Measurements from ENCODE around the gene DIABLO. TPM values are rescaled to one million over a fixed set of nuclear protein-coding genes. Genes with fewer than 3 reads are reported as not detected.

The DIABLO gene
- total RNA-seq, 2 experiments from 2014 or later, result 50.5 to 55.2 TPM

DNA sequence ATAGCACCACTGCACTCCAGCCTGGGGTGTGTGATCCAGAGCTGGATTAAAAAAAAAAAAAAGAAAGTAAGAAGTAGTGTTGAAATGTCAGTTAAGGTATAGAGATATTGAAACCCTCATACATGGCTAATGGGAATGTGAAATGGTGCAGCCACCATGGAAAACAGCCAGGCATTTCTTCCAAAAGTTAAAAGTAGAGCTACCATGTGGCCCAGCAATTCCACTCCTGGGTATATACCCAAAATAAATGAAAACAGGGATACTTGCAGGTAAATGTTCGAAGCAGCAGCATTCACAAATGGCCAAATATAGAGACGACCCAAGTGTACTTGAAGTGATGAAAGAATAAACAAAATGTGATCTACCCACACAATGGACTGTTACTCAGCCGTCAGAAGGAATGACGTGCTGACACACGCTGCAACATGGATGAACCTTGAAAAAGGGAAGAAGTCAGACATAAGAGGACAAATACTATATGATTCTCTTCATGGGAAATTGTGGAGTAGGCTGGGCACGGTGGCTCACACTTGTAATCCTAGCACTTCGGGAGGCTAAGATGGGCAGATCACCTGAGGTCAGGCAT lies 67.1 kb downstream of the DIABLO start:
- ATAC-seq (no peak), DNase-seq (no peak)
- Mint-ChIP-seq H3K36me3 (ENCODE audit: low read depth) (no peaks in the 10 kb centered on the region), H3K27ac (no peak overlapping the region), H3K4me1 (ENCODE audit: low read depth) (peaks cover 9% of the 10 kb centered on the region), H3K27me3 (no peaks in the 10 kb centered on the region), H3K4me3 (no peak overlapping the region), H3K9me3 (no peaks in the 10 kb centered on the region)
- TF ChIP-seq, protein P1, sequence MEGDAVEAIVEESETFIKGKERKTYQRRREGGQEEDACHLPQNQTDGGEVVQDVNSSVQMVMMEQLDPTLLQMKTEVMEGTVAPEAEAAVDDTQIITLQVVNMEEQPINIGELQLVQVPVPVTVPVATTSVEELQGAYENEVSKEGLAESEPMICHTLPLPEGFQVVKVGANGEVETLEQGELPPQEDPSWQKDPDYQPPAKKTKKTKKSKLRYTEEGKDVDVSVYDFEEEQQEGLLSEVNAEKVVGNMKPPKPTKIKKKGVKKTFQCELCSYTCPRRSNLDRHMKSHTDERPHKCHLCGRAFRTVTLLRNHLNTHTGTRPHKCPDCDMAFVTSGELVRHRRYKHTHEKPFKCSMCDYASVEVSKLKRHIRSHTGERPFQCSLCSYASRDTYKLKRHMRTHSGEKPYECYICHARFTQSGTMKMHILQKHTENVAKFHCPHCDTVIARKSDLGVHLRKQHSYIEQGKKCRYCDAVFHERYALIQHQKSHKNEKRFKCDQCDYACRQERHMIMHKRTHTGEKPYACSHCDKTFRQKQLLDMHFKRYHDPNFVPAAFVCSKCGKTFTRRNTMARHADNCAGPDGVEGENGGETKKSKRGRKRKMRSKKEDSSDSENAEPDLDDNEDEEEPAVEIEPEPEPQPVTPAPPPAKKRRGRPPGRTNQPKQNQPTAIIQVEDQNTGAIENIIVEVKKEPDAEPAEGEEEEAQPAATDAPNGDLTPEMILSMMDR (IDR thresholded peaks at IDR 0.05), result no peak
- ChIA-PET CTCF (interaction anchor here (0.8 to 1.1 kb wide), 4 partner anchors 31 to 197 kb away, joined by 3 read pairs; no protein-coding TSS in a partner anchor), POLR2A (no interaction called here)
- intact Hi-C loops (cut with micrococcal nuclease), result loop anchor here (5.0 kb wide), 1 partner anchor 34 kb away; no protein-coding TSS in a partner anchor

Other genes starting within 250 kb of the DIABLO start
- 1 to 10 TPM; 6.7 to 7.3 TPM for gene BCL7A, start 204.2 kb downstream of the DIABLO start, total RNA-seq
- gene MLXIP, start 147.3 kb downstream of the DIABLO start, total RNA-seq, result 10 to 100 TPM; 26.0 to 28.7 TPM
- not detected for gene IL31, start 51.8 kb downstream of the DIABLO start, total RNA-seq
- not detected for gene LRRC43, start 42.9 kb downstream of the DIABLO start, total RNA-seq
- gene B3GNT4, start 22.3 kb downstream of the DIABLO start, total RNA-seq, result 1 to 10 TPM; 3.6 to 5.1 TPM
- gene VPS33A, start 40.4 kb upstream of the DIABLO start, total RNA-seq, result 10 to 100 TPM; 19.7 to 21.4 TPM
- 10 to 100 TPM; 29.4 to 32.4 TPM for gene CLIP1, start 196.6 kb upstream of the DIABLO start, total RNA-seq